Non-pigmented ciliary epithelial cell (primary cell): ENCODE data around the gene VPS8.

Experiments used
- DNase-seq: peaks from one replicate; pipeline ENCODE4 v3.0.0-alpha.2; 2010; ENCODE audit warnings: low read depth

The VPS8 gene

DNA sequence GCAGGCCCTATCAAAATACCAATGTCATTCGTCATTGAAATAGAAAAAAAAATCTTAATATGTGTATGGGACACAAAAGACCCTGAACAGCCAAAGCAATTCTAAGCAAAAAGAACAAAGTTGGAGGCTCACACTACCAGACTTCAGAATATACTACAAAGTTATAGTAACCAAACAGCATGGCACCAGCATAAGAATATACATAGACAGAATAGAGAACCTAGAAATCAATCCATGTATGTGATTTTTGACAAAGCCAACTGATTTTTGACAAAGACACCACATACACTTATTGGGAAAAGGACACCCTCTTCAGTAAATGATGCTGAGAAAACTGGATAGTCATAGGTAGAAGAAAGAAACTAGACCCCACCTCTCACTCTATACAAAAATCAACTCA lies 245.9 kb downstream of the VPS8 start:
- DNase-seq: no peak

DNA sequence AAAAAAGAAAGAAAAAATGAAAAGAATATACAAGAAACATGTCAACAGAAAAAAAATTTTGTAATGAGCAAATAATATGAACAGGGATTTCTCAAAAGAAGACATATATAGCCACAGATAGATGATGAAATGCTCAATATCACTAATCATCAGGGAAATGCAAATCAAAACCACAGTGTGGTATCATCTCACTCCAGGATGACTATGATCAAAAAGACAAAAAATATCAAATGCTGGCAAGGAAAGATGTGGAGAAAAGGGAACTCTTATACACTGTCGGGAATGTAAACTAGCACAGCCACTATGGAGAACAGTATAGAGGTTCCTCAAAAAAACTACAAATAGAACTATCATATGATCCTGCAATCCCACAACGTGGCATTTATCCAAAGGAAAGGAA lies 246.8 kb downstream of the VPS8 start:
- DNase-seq: no peak

DNA sequence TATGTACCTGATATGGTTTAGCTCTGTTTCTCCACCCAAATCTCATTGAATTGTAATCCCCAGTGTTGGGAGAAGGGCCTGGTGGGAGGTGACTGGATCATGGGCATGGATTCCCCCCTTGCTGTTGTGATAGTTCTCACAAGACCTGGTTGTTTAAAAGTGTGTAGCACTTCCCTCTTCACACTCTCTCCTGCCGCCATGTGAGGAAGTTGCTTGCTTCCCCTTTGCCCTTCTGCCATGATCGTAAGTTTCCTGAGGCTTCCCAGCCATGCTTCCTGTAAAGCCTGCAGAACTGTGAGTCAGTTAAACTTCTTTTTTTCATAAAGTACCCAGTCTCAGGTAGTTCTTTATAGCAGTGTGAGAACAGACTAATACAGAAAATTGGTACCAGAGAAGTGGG lies 247.8 kb downstream of the VPS8 start:
- DNase-seq: no peak

DNA sequence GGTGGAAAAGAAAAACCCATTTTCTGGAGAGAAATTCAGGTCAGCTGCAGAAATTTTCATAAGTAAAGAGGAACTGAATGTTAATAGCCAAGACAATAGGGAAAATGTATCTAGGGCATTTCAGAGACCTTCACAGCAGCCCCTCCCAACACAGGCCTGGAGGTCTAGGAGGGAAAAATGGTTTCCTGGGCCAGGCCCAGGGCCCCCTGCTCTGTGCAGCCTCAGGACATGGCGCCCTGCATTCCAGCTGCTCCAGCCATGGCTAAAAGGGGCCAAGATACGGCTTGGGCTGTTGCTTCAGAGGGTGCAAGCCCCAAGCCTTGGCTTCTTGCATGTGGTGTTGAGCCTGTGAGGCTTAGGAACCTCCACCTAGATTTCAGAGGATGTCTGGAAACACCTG lies 248.7 kb downstream of the VPS8 start:
- DNase-seq: no peak

DNA sequence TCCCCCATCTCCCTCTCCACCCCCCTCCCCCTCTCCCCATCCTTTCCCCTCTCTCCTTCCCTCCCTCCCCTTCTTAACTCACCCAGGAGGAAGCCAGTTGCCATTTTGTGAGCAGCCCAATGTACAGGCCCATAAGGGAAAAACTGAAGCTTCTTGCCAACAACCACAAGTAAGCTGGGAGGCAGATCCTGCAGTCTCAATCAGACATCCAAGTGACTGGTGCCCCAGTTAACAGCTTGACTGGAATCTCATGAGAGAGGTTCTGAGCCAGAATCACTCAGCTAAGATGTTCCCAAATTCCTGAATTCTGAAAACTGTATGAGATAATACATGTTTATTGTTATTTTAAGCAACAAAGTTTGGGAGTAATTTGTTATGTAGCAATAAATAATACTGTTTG lies 250.2 kb downstream of the VPS8 start:
- no peak for DNase-seq

DNA sequence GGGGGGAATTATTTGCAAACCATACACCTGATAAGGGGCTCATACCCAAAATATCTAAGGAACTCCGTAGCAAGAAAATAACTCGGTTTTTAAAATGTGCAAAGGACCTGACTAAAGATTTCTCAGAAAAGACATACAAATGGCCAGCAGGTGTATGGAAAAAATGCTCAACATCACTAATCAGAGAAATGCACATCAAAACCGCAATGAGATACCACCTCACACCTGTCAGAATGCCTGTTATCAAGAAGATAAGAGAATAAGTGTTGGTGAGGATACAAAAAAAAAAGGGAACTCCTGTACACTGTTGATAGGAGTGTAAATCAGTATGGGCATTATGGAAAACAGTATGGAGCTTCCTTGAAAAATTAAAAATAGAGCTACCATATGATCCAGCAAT lies 251.5 kb downstream of the VPS8 start:
- DNase-seq: no peak

DNA sequence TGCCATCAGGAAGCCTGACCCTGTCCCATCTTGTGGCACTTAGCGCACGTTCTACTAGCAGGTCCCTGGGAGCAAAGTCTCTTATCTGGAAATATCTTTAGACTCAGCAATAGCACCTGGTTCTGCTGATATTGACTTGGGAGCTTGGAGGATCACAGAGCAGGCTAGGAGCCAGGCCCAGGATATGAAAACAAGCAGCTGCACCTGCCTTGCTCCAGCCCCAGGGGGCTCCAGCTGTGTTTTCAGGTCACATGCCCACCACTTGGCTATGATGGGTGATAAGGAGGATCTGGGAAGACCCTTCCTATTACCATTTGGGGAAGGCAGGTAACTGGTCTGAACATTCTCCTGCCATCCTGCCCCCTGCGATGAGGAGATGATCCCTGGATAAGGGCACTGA lies 253.1 kb downstream of the VPS8 start:
- DNase-seq: no peak

DNA sequence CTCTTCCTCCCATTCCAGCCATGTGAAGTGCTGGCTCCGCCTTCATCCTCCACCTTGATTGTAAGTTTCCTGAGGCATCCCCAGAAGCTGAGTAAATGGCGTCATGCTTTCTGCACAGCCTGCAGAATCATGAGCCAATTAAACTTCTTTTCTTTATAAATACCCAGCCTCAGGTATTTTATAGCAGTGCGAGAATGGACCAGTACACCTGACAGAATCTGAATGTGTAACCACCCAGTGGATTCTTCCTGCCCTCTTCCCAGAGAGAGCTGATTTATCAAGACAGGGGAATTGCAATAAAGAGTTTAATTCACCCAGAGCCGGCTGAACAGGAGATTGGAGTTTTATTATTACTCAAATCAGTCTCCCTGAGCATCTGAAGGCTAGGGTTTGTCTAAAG lies 254.3 kb downstream of the VPS8 start:
- no peak for DNase-seq

DNA sequence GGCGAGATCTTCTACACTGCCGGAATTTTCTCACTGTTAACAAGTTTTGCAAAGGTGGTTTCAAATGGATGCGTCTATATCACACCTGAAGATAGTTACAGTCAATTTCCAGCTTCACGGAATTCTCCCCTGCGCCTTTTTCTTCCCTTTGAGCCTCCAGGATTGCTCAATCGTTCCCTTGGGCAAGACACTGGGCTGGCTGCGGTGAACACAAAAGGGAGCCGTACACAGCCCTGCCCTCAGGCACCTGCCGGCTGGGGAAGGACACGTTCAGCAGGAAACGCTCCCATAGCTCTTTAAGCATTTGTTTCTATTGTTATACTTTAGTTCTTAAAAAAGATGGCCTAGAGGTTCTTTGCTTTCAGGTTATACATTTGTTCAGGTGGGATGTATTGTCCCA lies 255.2 kb downstream of the VPS8 start:
- DNase-seq: no peak

DNA sequence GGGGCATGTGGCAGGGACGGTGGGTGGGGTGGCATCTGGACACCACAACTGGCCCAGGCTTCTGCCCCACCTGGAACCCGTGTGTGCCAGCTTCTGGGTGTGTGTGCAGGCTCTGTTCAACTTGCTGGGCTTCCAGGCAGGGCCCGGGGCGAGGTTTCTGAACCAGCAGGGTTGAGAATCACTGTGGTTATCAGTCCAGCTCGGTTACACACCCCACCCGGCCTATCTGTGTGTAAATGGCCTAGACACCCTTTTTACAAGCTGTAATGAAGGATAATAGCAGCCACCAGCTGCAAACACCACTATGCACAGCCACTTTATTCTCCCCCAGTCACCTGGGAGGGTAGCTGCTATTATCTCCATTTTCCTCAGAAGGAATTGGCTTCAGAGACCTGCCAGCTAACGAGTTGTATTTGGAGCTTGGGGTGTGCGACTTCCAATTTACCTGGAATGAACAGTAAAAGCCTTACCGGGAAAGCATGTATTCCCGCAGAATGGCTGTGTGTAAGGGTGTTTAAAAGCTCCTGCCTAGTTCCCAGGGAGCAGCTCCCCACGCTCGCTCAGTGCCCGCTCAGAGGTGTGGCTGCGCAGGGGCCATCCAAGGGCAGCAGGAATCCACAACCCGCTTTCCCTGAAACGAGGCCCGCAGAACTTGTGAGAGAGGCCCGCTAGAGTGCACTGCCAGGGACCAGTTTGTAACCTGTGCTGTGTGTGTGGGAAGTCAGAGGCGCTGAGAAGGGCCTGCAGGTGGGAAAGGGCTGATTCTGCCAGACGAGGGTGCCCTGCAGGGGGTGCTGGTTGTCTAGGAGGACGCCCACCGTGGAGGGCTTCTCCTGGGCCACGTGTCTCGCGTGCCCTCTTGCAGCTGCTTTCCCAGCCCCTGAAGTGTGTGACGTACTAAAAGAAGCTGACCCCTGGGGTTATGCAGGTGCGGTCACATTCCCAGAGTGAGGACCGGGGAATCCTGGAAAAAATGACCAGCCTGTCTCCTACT lies 257.4 kb downstream of the VPS8 start:
- DNase-seq: no peak

DNA sequence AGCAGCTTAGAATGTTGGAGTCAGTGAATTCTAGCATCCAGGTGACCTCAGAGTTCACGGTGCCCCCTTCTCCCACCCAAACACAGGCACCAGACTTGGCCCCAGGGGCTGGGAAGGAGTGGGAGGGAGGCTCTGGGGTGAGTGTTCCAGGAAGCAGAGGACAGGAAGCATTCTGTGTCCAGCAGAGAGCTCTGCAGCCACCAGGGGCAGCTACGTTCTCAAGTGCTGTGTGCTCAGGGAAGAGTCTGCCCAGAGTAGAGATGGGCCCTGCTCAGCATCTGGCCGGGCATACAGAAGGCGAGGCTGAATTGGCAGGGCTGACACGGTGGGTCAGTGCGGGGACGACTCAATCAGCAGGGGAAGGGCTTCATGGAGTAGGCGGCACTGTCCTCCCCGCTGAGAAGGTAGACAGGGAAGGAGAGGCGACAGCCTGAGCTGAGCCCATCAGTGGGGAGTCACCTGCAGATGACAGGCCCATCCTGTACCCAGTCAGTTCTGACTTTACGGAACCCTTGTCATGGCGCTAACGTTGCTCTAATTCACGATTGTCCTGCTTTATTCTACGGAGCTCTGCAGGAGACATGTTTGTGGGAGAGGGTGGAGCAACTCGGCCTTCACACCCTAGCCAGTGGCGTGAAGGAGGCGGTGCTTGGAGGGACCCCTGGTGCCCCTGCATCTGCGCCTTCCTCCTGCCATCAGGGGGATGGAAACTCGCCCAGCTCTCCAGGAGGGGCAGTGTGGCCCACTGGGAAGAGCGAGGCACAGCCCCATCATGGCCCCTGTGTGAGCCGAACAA lies 258.7 kb downstream of the VPS8 start:
- DNase-seq: no peak

DNA sequence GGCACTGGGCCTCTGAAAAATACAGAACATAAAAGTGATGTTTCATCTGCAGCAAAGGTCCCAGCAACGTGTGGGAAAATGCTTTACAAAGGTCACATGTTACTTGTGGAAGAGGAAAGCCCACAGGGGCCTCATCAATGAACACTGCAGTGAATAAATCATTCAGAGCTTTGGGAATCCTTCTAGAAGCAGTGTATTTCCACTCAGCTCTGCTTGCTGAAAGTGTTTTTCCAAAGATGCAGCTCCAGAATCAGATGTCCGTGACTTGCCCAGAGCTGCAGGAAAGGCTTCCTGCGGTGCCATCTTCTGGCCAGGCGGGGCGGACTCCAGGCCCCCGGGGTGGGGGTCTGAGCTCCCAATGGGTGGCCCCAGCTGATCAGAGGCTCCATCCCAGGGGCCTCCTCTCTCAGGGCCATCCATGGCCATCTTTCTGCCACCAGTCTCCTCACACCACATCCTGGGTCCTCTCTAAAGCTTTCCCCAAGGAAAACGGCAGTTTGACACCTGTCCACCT lies 259.4 kb downstream of the VPS8 start:
- DNase-seq: no peak

DNA sequence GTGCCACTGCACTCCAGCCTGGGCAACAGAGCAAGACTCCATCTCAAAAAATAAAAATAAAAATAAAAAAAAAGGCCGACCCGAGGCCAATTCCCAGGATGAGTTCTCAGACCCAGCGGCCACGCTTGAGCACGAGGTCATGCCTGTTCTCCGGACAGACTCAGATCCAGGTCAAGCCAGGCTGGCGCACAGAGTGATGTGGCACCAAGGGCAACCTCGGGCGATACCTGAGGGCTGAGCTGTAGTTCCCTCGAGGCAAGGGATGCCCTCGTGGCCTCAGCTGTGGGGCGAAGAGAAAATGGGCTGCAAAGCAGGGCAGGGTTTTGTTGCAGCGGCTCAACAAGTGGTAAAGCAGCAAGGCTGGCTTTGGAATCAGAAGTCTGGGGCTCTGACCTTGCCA lies 263.6 kb downstream of the VPS8 start:
- no peak for DNase-seq

DNA sequence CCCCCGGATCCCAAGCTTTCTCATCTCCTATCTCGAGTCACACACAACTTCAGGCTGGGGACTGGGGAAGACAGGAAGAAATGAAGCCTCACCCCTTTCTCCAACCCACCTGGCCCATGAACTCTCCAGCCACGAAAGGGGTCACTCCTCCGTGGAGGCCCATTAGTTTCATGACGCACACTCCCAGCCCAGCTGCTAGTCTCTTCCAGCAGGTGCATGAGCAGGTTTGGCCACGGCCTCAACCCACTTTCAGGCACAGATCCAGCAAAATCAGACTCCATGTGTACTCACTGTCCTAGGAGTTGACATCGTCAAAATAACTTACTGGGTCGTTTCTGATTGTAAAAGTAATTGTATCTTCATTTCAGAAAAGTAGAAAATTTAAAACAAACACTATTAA lies 264.3 kb downstream of the VPS8 start:
- DNase-seq: no peak

DNA sequence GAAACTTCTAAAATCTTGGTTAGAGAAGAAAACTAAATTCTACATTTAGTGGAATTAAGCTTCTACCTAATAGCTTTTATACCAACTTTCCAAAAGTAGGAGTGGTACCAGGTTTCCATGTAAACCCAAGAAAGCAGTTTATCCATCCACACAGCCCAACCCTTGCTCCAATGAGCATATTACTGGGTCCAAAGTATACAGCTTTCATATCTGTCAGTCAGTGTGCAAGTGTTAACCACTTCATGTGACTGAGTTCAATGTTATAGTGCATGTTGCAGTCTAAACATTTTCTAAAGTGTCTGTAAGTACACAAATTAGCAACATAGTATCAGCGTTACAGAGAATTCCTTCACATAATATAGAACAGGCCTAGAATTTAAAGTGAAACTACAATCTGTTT lies 267.7 kb downstream of the VPS8 start:
- no peak for DNase-seq

DNA sequence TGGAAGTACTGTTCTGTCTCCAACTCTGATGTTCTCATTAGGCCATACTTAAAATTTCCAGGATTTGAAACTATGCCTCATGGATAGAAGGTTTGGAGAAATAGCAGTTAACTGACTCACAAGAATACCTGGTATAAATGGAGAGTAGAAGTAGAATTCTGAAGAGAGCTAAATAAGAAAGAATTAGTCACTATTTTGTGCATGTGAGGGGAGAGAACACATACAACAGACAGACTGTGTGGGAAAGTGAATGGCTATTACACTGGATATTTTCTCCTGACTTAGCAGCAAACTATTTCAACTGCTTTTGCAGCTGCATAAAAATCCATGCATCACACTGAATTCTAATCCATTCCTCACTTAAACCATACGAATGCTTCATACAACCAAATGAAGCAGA lies 269.6 kb downstream of the VPS8 start:
- DNase-seq: no peak

DNA sequence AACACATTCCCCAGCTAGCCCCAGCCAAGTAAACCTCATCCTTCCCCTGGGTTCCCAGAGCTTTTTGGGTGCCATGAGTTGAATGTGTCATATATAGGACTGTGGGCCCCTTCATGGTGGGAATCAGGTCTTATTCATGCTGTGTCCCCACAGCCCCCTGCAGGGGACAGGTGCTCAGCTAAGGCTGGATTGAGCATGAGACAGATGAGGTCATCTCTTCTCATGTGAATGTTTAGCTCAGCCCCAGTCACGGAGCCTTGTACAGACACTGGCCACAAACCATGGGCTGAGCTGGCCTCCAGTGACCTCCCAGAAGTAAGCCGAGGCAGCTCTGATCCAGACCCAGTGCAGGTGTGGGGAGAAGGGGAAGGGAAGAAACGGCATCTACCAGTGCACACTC lies 270.2 kb downstream of the VPS8 start:
- no peak for DNase-seq

DNA sequence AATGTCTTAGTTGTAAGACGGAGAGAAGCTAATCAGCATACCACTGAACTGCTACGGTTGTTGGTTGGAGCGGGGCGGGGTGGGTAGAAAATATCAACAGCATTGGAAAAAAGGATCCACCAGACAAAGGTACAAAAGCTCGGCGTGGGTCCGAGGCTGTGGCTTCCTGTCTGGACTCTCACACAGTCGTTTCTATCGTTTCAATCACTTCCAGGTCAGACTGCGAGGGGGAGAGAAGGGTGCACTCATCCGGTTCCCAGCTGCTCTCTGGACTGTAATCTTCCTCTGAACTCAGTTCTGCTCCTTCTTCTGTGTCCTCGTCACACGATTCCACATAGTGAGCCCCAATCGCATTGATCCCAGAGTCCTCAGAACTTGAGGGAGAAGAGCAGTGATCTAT lies 270.9 kb downstream of the VPS8 start:
- no peak for DNase-seq

DNA sequence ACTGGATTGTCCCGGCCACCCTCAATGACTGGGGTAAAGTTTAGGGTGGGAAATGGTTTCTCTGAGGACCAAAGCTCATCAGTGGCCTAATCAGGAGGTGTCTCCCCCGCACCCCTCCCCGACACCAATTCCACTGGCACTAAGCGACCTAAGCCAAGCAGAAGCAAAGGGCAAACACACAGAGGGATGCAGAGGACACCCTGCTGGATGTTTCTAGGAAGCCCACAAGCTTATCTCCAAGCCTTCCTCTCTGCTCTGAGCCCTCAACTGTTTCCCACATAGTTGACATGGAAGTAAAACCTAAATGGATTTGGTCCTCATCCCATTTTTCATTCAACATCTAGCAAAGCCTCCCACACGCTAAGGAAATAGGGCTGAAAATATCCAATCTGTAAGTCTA lies 272.4 kb downstream of the VPS8 start:
- no peak for DNase-seq

DNA sequence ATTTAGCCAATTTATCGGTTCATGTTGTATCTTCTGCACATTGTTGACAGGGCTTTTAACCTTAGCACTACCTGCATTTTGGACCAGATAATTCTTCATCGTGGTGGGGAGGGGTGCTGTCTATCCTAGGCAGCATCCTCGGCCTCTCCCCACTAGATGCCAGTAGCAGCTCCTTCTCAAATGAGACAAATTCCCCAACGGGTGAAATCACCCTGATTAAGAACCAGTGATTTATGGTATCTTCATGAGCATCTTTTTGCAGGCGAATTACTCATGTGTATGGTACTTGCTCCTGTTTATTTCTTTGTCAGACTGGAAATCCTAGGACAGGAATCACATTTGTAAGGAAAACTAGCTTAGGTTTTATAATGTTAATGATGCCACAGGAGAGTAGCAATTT lies 272.9 kb downstream of the VPS8 start:
- DNase-seq: no peak

DNA sequence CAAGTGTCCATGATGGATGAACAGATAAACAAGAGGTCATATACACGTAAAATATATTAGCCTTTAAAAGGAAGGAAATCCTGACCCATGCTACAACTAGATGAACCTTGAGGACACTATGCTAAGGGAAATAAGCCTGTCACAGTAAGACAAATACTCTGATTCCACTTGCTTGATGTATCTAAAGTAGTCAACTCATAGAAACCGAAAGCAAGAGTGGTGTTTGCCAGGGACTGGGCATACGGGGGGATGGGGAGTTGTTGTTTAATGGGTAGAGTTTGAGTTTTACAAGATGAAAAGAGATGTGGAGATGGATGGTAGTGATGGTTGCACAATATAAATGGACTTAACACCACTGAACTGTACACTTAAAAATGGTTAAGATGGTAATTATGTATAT lies 275.5 kb downstream of the VPS8 start:
- no peak for DNase-seq

DNA sequence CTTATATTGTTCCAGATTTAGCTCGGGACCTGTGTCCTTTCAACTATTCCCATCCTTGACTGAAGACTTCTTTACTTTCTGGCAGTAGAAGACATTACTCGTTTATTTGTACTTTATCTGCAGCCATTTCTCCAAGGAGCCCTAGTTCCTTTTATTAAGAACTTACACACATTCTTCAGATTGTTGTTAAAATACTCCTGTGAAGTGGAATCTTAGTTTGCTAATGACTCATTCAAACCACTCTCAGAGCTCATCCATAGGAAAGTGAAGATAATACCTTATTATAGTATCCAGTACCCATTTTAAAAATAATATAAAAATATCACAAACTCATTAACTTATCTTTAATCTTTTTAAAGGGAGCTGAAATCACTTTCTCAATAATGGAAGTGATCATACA lies 277.4 kb downstream of the VPS8 start:
- DNase-seq: peak; percentile 31

DNA sequence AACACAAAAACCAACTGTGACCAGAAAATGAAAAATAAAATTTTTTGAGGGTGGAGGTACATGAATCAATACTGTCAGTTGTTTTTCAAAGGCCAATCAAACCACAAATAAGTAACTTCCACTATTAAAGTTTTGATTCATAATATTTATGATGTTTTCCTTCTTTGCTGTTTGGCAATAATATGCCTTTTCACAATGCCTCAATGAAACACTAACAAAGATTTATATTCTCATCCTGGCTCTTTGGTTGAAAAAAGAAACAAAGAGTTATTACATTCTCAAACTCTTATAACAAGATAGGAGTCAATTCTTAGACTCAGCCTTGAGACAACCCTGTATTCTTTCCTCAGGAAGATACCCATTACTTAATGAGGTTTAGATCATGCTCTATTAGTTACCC lies 277.8 kb downstream of the VPS8 start:
- no peak for DNase-seq
